ENCODE results near the gene H1-8. TPM values are rescaled to one million over a fixed set of nuclear protein-coding genes. Genes with fewer than 3 reads are reported as not detected.

The H1-8 gene
- total RNA-seq, 1 experiment from 2014 or later = not detected

DNA sequence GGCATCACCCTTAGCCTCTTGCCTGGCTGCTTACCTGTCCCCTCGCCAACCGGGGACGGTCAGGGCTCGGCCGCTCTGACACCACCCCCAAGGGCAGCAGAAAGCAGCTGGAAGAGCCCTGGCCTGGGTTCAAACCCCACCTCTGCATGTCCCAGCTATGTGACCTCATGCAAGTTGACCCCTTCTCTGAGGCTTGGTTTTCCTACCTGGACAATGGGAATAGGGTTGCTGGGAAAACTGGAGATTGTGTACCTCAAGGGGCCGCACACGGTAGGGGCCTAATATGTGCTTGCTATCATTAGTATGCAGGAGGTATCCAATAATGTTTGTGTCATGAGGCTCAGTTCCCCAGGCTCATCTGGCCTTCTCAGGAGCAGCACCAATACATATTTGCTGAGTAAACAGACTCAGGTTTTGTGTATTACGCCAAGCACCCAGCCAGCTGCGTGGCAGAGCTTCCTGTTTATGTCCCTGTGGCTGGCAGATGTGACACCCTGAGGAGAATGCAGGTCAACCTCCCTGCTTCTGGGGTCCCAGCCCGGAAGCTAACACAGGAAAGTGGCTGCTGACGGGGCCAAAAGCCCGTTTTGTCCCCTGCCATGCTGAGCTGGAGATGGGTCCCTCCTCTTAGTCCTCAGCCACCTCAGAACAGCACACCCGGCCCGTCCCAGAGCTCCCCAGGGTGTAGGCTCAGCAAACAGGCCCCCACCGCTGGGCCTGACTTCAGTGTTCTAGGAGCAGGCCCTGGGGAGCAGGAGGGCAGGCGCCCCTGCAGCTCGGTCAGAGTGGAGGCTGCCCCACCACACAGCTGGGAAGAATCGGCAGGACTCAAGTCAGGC is 33.8 kb downstream of the H1-8 start:
- H3K27me3 ChIP-seq (ENCODE audit: control insufficient read depth, insufficient read depth, low read length) = no peaks in the 10 kb centered on the region
- H3K4me3 ChIP-seq (ENCODE audit: insufficient read depth, low read depth, low read length) = no peak overlapping the region
- no peaks in the 10 kb centered on the region; the same call in none of the 2 replicates for H3K36me3 ChIP-seq (replicated peaks; ENCODE audit: control insufficient read depth, insufficient read depth, low read length)
- no peak for DNase-seq

DNA sequence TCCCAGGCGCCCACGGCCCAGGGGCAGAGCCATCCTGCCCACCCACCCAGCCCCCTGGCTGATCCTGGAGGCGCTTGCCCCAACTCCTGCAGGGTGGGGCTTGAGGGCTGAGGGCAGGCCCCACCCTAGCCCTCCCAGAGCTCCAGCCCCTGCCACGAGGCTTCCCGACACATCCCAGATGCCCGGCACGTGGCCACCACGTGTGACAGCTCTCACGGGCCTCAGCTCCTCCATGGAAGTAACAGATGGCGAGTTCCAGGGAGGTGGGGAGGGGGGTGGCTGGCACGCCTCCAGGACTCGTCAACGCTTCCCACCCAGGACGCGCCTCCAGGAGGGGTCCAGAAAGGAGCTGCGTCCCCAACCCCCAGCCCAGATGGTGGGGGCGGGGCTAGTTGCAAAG is 34.4 kb downstream of the H1-8 start:
- Histone ChIP-seq H3K27me3 (ENCODE audit: control insufficient read depth, insufficient read depth, low read length) (no peaks in the 10 kb centered on the region), H3K36me3 (replicated peaks; ENCODE audit: control insufficient read depth, insufficient read depth, low read length) (no peaks in the 10 kb centered on the region; the same call in none of the 2 replicates), H3K4me3 (ENCODE audit: insufficient read depth, low read depth, low read length) (no peak overlapping the region)
- DNase-seq = no peak

DNA sequence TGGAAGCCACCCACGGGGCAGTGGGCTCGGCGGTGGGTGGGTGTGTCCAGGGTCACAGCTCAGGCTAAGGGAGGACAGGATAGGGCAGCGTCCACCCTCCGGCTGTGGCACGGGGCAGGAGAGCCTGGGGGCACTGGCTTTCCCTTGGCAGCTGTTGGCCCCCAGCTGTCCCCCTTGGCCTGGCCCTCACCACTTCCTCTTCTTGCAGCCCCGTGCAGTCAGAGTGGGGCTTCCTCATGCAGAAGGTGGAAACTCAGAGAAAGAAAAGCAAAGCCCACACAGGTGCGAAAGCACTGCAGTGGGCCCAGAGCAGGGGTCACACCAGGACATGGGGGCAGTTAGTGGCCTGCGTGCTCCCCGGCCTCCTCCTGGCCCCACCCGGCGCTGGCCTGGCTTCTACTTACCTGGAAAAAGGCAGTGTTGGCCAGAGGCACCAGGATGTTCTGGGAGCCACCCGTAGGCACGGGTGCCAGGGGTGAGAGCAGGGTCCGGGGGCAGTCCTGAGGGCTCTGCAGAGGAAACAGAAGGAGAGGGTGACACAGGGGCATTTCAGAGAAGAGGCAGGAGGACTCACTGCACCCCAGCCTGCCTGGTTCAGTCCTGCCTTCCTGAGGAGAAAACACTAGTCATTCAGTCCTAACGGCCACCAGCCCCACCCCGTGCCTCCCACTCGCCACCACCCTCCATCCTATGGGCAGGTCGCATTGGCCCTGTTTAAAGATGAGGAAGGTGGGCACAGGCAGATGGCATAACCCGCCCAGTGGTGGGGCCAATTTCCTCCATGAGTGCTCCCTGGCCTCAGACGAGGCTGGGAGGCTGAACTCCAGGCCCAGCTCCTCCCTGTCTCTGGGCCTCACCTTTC is 35.2 kb downstream of the H1-8 start:
- no peaks in the 10 kb centered on the region for H3K27me3 ChIP-seq (ENCODE audit: control insufficient read depth, insufficient read depth, low read length)
- no peaks in the 10 kb centered on the region; the same call in none of the 2 replicates for H3K36me3 ChIP-seq (replicated peaks; ENCODE audit: control insufficient read depth, insufficient read depth, low read length)
- H3K4me3 ChIP-seq (ENCODE audit: insufficient read depth, low read depth, low read length) = no peak overlapping the region
- no peak for DNase-seq

DNA sequence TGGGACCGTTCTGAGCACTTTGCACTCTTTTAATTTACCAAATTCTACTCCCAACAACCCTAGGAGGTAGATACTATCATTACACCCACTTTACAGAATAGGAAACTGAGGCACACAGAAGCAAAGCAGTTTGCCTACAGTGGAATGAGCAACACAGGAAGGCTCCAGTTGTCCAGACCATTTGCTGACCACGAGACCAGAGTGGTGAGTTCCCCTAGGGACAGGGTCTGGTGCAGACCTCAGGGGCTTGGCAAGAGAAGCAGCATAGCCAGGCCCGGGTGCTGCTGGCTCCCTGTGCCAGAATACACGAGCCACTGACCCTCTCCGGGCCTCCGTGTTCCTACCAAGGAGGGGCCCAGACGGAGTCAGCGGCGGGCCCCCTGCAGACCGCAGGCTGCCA is 37.0 kb downstream of the H1-8 start:
- H3K4me3 ChIP-seq (ENCODE audit: insufficient read depth, low read depth, low read length) = no peak overlapping the region
- H3K36me3 ChIP-seq (replicated peaks; ENCODE audit: control insufficient read depth, insufficient read depth, low read length) = no peaks in the 10 kb centered on the region; the same call in none of the 2 replicates
- H3K27me3 ChIP-seq (ENCODE audit: control insufficient read depth, insufficient read depth, low read length) = no peaks in the 10 kb centered on the region
- no peak for DNase-seq

DNA sequence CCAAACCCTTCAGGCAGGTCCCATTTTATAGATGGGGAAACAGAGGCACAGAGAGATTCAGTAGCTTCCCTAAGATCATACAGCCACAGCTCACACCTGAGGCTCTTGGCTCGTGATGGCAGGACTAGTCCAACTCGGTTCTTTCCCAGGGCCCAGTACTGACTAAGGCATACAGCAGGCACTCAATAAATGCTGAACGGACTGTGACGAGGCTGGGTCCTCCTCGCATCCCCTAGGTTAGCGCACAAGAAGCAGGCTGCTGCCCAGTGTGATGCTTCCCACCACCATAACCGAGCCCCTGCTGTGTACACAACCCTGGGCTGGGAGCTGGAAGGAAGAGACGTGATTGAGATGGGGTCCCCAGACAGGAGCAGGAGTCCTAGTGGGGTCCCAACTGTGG is 38.6 kb downstream of the H1-8 start:
- no peaks in the 10 kb centered on the region for H3K27me3 ChIP-seq (ENCODE audit: control insufficient read depth, insufficient read depth, low read length)

DNA sequence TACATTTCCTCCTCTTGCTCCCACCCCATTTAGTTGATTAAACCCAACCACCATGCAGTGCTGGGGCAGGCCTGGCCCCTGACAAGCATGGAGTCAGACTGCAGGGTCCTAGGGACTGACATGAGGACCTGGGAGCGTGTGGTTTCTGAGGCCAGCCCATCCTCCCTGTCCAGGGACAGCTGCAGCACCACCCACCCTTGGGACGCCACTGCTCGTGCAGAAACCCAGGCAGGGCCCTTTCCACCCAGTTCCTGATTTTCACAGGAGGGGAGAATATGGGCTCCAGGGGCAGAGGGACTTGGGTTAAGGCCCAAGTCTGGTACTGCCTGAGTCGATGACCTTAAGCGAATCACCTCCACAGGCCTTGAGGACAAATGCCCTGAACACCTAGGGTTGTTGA is 39.8 kb downstream of the H1-8 start:
- DNase-seq = no peak
- no peaks in the 10 kb centered on the region for H3K27me3 ChIP-seq (ENCODE audit: control insufficient read depth, insufficient read depth, low read length)
- no peaks in the 10 kb centered on the region; the same call in 1 of the 2 replicates for H3K36me3 ChIP-seq (replicated peaks; ENCODE audit: control insufficient read depth, insufficient read depth, low read length)
- H3K4me3 ChIP-seq (ENCODE audit: insufficient read depth, low read depth, low read length) = no peak overlapping the region

More for the DNA sequence above, 38.6 kb downstream of the H1-8 start:
- no peak for DNase-seq
- Histone ChIP-seq H3K36me3 (replicated peaks; ENCODE audit: control insufficient read depth, insufficient read depth, low read length) (no peaks in the 10 kb centered on the region; the same call in 1 of the 2 replicates), H3K4me3 (ENCODE audit: insufficient read depth, low read depth, low read length) (no peak overlapping the region)

DNA sequence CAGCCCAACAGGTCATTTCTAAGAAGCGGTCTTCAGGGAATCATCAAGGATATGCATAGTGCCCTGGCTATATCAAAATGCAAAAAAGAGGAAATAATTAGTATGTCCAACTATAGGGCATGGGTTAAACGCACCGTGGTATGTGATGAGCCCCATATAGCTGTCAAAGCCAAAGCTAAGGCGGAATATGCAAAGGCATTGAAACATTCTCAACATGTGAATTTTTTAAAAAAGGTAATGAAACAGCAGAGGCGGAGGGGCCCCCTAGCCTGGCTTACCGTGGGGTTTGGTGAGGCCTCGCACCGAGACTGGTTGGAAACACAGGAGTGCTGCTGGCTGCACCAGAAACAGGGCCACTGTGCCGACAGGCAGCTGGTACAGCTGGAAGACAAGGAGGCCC is 40.3 kb downstream of the H1-8 start:
- DNase-seq = no peak
- H3K27me3 ChIP-seq (ENCODE audit: control insufficient read depth, insufficient read depth, low read length) = no peaks in the 10 kb centered on the region
- no peaks in the 10 kb centered on the region; the same call in 1 of the 2 replicates for H3K36me3 ChIP-seq (replicated peaks; ENCODE audit: control insufficient read depth, insufficient read depth, low read length)
- no peak overlapping the region for H3K4me3 ChIP-seq (ENCODE audit: insufficient read depth, low read depth, low read length)

DNA sequence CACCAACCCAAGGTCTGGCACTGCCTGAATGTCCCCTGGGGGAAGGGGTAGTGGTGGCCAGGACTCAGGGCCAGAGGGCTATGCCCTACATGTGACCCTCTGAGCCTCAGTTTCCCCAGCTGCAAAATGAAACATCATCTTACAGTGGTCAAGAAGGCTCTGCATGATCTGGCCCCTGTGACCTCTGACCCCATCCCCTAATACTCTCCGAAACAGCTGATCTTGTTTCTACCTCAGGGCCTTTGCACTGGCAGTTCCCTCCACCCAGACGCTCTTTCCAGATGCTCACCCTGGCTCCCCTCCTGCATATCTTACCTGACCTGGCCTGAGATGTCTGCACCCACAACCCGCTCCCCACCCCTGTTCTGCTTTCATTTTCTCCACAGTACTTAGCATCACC is 41.7 kb downstream of the H1-8 start:
- no peaks in the 10 kb centered on the region; the same call in 1 of the 2 replicates for H3K36me3 ChIP-seq (replicated peaks; ENCODE audit: control insufficient read depth, insufficient read depth, low read length)

DNA sequence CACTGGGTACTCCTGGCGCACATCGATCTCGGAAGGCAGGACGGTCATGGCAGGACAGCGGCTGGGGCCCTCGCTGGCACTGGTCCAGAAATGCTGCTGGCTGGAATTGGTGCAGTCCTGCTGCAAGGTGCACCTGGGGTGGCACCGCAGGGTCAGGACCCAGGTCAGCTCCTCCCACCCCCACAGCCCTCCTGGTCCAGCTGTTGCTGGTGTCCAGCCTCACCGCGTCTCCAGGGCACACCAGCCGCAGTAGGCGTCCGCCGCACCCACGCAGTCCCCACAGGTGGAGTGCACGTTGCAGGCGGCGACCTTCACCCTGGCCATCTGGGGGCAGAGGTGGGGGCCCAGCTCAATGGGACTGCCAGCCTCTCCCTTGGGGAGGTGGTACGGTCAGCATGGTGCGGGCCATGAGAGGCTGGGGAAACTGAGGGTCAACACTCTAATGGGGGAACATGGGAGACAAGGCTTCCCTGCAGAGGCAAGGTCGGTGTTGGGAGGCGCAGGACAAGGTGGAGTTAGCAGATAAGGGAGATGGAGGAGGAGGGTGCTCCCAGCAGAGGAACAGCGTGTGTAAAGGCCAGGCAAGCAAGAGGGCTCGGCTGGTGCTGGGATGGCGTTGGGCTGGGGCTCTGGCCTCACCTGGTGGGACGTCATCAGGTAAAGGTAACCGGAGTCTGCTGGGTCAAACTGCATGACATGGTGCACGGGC is 43.1 kb downstream of the H1-8 start:
- Histone ChIP-seq H3K27me3 (ENCODE audit: control insufficient read depth, insufficient read depth, low read length) (no peaks in the 10 kb centered on the region), H3K4me3 (ENCODE audit: insufficient read depth, low read depth, low read length) (no peak overlapping the region), H3K36me3 (replicated peaks; ENCODE audit: control insufficient read depth, insufficient read depth, low read length) (no peaks in the 10 kb centered on the region; the same call in 1 of the 2 replicates)
- DNase-seq = no peak

More for the DNA sequence above, 41.7 kb downstream of the H1-8 start:
- DNase-seq = no peak
- Histone ChIP-seq H3K4me3 (ENCODE audit: insufficient read depth, low read depth, low read length) (no peak overlapping the region), H3K27me3 (ENCODE audit: control insufficient read depth, insufficient read depth, low read length) (no peaks in the 10 kb centered on the region)

DNA sequence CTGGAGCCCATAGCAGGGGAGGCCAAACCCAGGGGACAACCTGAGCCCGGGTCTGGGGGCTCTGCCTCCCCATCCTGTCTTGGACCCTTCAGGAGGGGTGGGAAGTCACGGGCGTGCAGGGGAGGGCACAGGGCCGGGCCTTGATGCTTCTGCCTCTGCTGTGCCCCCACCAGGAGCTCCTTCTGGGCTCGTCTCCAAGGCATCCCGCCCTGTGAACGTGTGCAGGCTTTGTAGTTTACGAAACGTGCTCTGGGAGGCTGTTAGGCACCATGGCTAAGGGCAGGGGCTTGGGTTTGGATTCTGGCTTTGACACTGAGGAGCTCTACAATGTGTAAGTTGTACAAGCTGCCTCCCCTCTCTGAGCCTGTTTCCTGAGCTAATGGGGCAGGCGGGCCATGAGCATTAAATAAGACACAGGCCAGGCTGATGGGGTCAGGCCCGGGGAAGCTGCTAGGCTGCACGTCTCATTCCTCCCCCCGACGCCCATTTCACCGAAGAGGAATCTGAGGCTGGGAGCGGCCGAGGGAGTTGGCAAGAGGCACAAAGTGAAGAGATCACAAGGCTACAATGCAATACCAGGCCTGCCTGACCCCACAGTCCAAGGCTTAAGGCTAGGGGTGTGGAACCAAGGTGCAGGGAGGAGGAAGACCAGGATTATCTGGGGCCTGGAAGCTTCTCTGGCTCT is 43.9 kb downstream of the H1-8 start:
- Histone ChIP-seq H3K36me3 (replicated peaks; ENCODE audit: control insufficient read depth, insufficient read depth, low read length) (no peaks in the 10 kb centered on the region; the same call in 1 of the 2 replicates), H3K27me3 (ENCODE audit: control insufficient read depth, insufficient read depth, low read length) (no peaks in the 10 kb centered on the region), H3K4me3 (ENCODE audit: insufficient read depth, low read depth, low read length) (no peak overlapping the region)
- DNase-seq = no peak

DNA sequence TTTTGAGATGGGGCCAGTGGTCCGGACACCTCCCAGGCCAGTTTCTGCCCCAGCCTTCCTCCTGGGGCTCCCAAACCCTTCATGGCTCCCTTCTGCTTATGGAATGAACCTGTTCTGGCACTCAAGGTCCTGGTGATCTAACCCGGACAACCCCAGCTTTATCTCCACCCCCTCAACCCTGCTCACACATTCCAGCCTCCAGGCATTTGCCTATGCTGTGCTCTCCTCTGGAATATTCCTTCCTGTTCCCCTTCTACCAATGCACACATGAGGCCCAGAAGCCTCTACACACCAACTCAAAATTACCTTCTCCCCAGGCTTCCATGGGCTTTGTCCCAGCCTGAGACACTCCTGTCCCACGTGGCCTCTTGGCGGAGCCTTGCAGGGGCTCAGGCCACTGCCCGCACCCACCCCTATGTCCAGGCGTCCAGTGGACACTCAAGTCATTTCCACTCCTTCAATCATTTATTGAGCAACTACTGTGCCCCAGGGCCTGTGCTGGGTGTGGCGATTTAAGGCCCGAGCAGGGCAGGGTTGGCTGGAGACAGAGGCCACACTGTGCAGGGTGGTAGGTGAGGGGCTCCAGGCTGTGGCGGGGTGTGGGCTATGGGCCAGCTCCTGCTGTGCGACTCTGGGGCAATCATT is 44.7 kb downstream of the H1-8 start:
- no peaks in the 10 kb centered on the region for H3K27me3 ChIP-seq (ENCODE audit: control insufficient read depth, insufficient read depth, low read length)
- no peak for DNase-seq
- no peaks in the 10 kb centered on the region; the same call in 1 of the 2 replicates for H3K36me3 ChIP-seq (replicated peaks; ENCODE audit: control insufficient read depth, insufficient read depth, low read length)
- no peak overlapping the region for H3K4me3 ChIP-seq (ENCODE audit: insufficient read depth, low read depth, low read length)

DNA sequence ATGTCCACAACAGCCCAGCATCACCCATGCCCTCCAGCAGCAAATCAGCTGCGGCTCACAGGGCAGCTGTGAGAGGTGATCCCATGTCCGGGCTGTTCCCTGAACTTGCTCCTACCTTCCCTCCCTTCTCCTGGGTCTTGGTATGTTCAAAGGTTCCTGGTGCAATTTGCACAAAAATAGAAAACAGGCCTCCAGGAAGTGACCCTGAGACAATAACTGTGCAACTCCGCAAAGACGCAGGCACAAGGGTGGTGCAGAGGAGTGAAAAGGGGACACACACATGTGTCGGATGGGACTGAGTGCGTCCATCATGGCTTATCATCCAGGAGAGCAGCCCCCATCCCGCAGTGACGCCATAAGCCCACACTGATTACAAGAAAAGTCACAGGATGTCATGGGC is 47.2 kb downstream of the H1-8 start:
- no peak for DNase-seq
- Histone ChIP-seq H3K27me3 (ENCODE audit: control insufficient read depth, insufficient read depth, low read length) (no peaks in the 10 kb centered on the region), H3K36me3 (replicated peaks; ENCODE audit: control insufficient read depth, insufficient read depth, low read length) (no peaks in the 10 kb centered on the region; the same call in 1 of the 2 replicates), H3K4me3 (ENCODE audit: insufficient read depth, low read depth, low read length) (no peak overlapping the region)

DNA sequence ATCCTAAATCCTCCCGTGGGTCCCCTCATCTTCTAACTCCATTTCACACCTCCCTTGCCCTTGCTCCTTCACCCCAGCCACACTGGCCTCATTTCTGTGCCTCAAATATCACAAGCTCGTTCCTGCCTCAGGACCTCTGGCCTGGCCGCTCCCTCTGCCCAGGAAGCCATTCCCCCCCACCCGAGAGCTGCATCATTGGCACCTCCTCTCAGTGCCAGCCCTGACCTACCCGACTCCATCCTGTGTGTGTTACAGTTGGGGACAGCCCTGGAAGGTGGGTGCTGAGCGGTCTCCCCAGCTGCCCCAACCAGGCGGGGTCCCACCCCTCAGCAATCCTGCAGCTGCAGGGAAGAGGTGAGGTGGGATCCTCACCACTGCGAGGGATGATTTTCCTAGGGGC is 49.0 kb downstream of the H1-8 start:
- Histone ChIP-seq H3K36me3 (replicated peaks; ENCODE audit: control insufficient read depth, insufficient read depth, low read length) (no peaks in the 10 kb centered on the region), H3K4me3 (ENCODE audit: insufficient read depth, low read depth, low read length) (no peak overlapping the region), H3K27me3 (ENCODE audit: control insufficient read depth, insufficient read depth, low read length) (no peaks in the 10 kb centered on the region)
- no peak for DNase-seq
